Measurements from ENCODE around the gene ZNF28.
"Not testable (repeated sequence)": the region's sequence is repeated elsewhere in the genome, so short reads cannot be mapped to it uniquely, and the experiment has no call there.

- TF ChIP-seq CTCF (IDR thresholded peaks at IDR 0.05; ENCODE audit: low read length); EZH2 (optimal IDR thresholded peaks at IDR 0.05; ENCODE audit: low read depth, low read length): not testable (repeated sequence)
Measured at GRCh38 chr19:52847352-52847751, 25.9 kb upstream of the ZNF28 start.
